ENCODE results near the gene GLB1L. TPM values are rescaled to one million over a fixed set of nuclear protein-coding genes. Genes with fewer than 3 reads are reported as not detected.

GLB1L gene
- total and polyA plus RNA-seq, 2 of the 8 experiments (the other 6 are each of a cell fraction or from before 2014, with no cell fraction given), result 3.7 to 4.0 TPM

GRCh38 chr2:219216535-219216915 lies 28.7 kb downstream of the GLB1L start:
- no peak overlapping the region for H3K23ac ChIP-seq (ENCODE audit: insufficient read length)
- ChIA-PET CTCF (ENCODE audit: partially characterized antibody) (interaction anchor here (0.6 to 1.7 kb wide), 8 partner anchors 9 to 173 kb away, joined by 3 to 6 read pairs (median 4); no protein-coding TSS in a partner anchor), POLR2A (ENCODE audit: partially characterized antibody) (interaction anchor here (0.7 to 14.0 kb wide), 8 partner anchors 9 to 78 kb away, joined by 3 to 190 read pairs (median 18); partner anchors contain the start of genes ANKZF1, ATG9A, GLB1L and STK16)
- no peak overlapping the region for H2AFZ ChIP-seq (ENCODE audit: low read length)
- no peak overlapping the region for H3K27ac ChIP-seq (ENCODE audit: low read depth, low read length)
- H3K4ac ChIP-seq (replicated peaks; ENCODE audit: insufficient read length, low read depth, low read length), result no peak overlapping the region
- no peak overlapping the region for H4K5ac ChIP-seq (ENCODE audit: insufficient read length, low read depth, low read length)
- H2BK15ac ChIP-seq (ENCODE audit: low read length), result no peak overlapping the region
- H3K27me3 ChIP-seq (replicated peaks in 1 of 4; ENCODE audit: control insufficient read depth in 3 of 4, extremely low read depth in 1 of 4, insufficient read depth in 3 of 4, low read length in 3 of 4), result no peaks in the 10 kb centered on the region; a peak in 1 of 7 replicates
- H3K9me3 ChIP-seq (ENCODE audit: insufficient read depth in 2 of 2, low read depth in 1 of 2, low read length in 1 of 2), result no peaks in the 10 kb centered on the region
- H3K4me1 ChIP-seq (replicated peaks in 1 of 4; ENCODE audit: control insufficient read depth in 3 of 4, insufficient read depth in 4 of 4, low read length in 3 of 4), result peaks cover 0 to 12% (median 6%) of the 10 kb centered on the region in 4 experiments; a peak in 3 of 7 replicates
- no peak overlapping the region for H4K8ac ChIP-seq (ENCODE audit: extremely low read depth, insufficient read depth, low read length)
- WGBS, 2 experiments (ENCODE audit: extremely low coverage in 1 of 2, insufficient coverage in 1 of 2, insufficient read length in 1 of 2, insufficient replicate concordance in 2 of 2, low coverage in 1 of 2, low lambda C conversion rate in 2 of 2, missing lambda C conversion rate in 1 of 2), result 92% methylated on average over 6 of the region's 6 CpGs; no CpG with 5 or more reads in 1 of the 2 experiments
- no peak overlapping the region for H3K18ac ChIP-seq (ENCODE audit: extremely low read depth, low read length)
- no peak overlapping the region for H3K56ac ChIP-seq (replicated peaks; ENCODE audit: insufficient read length, low read depth, low read length)
- DNase-seq (ENCODE audit: low read depth in 1 of 2, low spot score in 2 of 2) (no peak), FAIRE-seq (no peak)
- H2BK12ac ChIP-seq (ENCODE audit: low read depth, low read length), result no peak overlapping the region
- H3K23me2 ChIP-seq (ENCODE audit: low read depth, low read length), result peaks cover 14% of the 10 kb centered on the region
- H3K36me3 ChIP-seq (ENCODE audit: control insufficient read depth in 2 of 4, insufficient read depth in 4 of 4, low read length in 3 of 4), result peaks cover 16 to 46% (median 26%) of the 10 kb centered on the region in 4 experiments
- H2BK120ac ChIP-seq (replicated peaks; ENCODE audit: low read depth, low read length), result no peak overlapping the region
- no peak overlapping the region for H3K4me2 ChIP-seq (ENCODE audit: insufficient read depth in 1 of 2, low read depth in 2 of 2, low read length in 2 of 2)
- no peak overlapping the region for H2AK5ac ChIP-seq (ENCODE audit: low read depth, low read length)
- H3K79me1 ChIP-seq (ENCODE audit: low read depth, low read length), result no peaks in the 10 kb centered on the region
- H3K9ac ChIP-seq (replicated peaks in 1 of 4; ENCODE audit: extremely low read depth in 1 of 4, low read depth in 3 of 4, low read length in 3 of 4), result no peak overlapping the region
- TF ChIP-seq FOSL1 (IDR thresholded peaks at IDR 0.05; ENCODE audit: insufficient read depth, low read depth, low read length) (no peak), CTBP2 (IDR thresholded peaks at IDR 0.05; ENCODE audit: borderline replicate concordance, insufficient read depth, insufficient read length, low read length) (no peak), SIRT6 (IDR thresholded peaks at IDR 0.05; ENCODE audit: low read length) (no peak)
- H2BK20ac ChIP-seq (ENCODE audit: low read length), result no peak overlapping the region
- H2BK5ac ChIP-seq (ENCODE audit: low read depth, low read length), result no peak overlapping the region
- H3K14ac ChIP-seq (ENCODE audit: insufficient read length), result no peak overlapping the region
- H4K20me1 ChIP-seq (replicated peaks in 1 of 2; ENCODE audit: control insufficient read depth in 1 of 2, insufficient read depth in 2 of 2, low read length in 2 of 2), result peaks cover 0 to 2% of the 10 kb centered on the region in 2 experiments
- no peak overlapping the region; a peak in 1 of 8 replicates for H3K4me3 ChIP-seq (ENCODE audit: extremely low read depth in 1 of 4, insufficient read depth in 2 of 4, low read depth in 3 of 4, low read length in 4 of 4)
- no peaks in the 10 kb centered on the region for H3K79me2 ChIP-seq (ENCODE audit: control insufficient read depth in 1 of 2, insufficient read depth in 2 of 2, low read length in 2 of 2)
- no peak overlapping the region for H4K91ac ChIP-seq (replicated peaks; ENCODE audit: insufficient read length, low read length)
